NB4 (cell line): ENCODE measurements around the gene PCAT7.

ENCODE experiments used
- MYC ChIP-seq: IDR thresholded peaks from 2 replicates; pipeline ENCODE4 v1.6.1; 2011; ENCODE audit warnings: low read depth, low read length
- POLR2A ChIP-seq: IDR thresholded peaks from 2 replicates; pipeline ENCODE4 v1.6.1; 2011; ENCODE audit warnings: mild to moderate bottlenecking; ENCODE audit not compliant: insufficient read length; ENCODE audit errors: extremely low read depth
- TF ChIP-seq, protein P1 (sequence below): IDR thresholded peaks from one replicate; pipeline ENCODE4 v1.5.1; 2012; ENCODE audit warnings: low read depth, low read length
- TF ChIP-seq, protein P2 (sequence below): IDR thresholded peaks from 2 replicates; pipeline ENCODE4 v1.6.1; 2011; ENCODE audit warnings: low read depth, low read length

DNA sequence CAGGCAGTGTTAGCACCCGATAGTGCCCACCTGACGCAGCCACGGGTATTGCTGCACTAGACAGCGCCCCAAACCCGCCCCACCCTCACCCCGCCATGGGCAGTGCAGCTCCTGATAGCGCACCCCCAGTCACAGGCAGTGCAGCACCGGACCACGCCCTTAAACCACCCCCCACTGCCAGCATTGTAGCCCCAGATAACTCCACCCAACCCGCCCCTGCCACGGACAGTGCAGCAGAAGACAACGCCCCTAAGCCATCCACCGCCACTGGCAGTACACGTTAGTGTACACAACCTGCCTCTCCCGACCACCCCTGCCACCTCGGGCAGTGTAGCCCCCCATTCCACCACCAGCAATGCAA is 825 bp upstream of the PCAT7 start:
- TF ChIP-seq, protein P1, sequence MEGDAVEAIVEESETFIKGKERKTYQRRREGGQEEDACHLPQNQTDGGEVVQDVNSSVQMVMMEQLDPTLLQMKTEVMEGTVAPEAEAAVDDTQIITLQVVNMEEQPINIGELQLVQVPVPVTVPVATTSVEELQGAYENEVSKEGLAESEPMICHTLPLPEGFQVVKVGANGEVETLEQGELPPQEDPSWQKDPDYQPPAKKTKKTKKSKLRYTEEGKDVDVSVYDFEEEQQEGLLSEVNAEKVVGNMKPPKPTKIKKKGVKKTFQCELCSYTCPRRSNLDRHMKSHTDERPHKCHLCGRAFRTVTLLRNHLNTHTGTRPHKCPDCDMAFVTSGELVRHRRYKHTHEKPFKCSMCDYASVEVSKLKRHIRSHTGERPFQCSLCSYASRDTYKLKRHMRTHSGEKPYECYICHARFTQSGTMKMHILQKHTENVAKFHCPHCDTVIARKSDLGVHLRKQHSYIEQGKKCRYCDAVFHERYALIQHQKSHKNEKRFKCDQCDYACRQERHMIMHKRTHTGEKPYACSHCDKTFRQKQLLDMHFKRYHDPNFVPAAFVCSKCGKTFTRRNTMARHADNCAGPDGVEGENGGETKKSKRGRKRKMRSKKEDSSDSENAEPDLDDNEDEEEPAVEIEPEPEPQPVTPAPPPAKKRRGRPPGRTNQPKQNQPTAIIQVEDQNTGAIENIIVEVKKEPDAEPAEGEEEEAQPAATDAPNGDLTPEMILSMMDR, result no peak
- TF ChIP-seq, protein P2, sequence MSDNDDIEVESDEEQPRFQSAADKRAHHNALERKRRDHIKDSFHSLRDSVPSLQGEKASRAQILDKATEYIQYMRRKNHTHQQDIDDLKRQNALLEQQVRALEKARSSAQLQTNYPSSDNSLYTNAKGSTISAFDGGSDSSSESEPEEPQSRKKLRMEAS, result no peak
- TF ChIP-seq POLR2A, result no peak
- no peak for TF ChIP-seq MYC
